Skeletal muscle tissue (tissue), 4 donors: ENCODE measurements around the gene PPP4R3B. TPM values are rescaled to one million over a fixed set of nuclear protein-coding genes. Genes with fewer than 3 reads are reported as not detected.
A peak's percentile ranks its signal among the peaks of the same experiment; 100 is the strongest.

Experiments used
- H3K27ac ChIP-seq: one replicate; pipeline ENCODE4 v1.7.0; 2013; ENCODE audit warnings: mild to moderate bottlenecking, low read depth, low read length, inconsistent platforms
- H3K27me3 ChIP-seq, 3 donors: one replicate each; pipeline ENCODE4 v1.7.0; 2013; ENCODE audit warnings: low read length in 3 of 3; ENCODE audit not compliant: control insufficient read depth in 3 of 3, insufficient read depth in 3 of 3
- H3K36me3 ChIP-seq, 3 donors: one replicate each; pipeline ENCODE4 v1.7.0; 2013; ENCODE audit warnings: low read length in 3 of 3; ENCODE audit not compliant: control insufficient read depth in 3 of 3, insufficient read depth in 3 of 3
- H3K4me1 ChIP-seq, 3 donors: one replicate each; pipeline ENCODE4 v1.7.0; 2013; ENCODE audit warnings: low read length in 3 of 3, mild to moderate bottlenecking in 3 of 3; ENCODE audit not compliant: control insufficient read depth in 3 of 3, insufficient read depth in 3 of 3
- H3K4me3 ChIP-seq, 3 donors: one replicate each; pipeline ENCODE4 v1.7.0; 2013; ENCODE audit warnings: low read length in 3 of 3
- H3K9ac ChIP-seq, 3 donors: one replicate each; pipeline ENCODE4 v1.7.0; 2013; ENCODE audit warnings: low read length in 3 of 3, mild to moderate bottlenecking in 3 of 3, moderate library complexity in 2 of 3, low read depth in 1 of 3
- H3K9me3 ChIP-seq, 3 donors: one replicate each; pipeline ENCODE4 v1.7.0; 2013; ENCODE audit warnings: low read length in 3 of 3; ENCODE audit not compliant: control insufficient read depth in 3 of 3
- total RNA-seq: library from RNA; depleted of rRNA; stranded (reverse); fragments of >200 nt; gene quantifications from one replicate; pipeline ENCODE4 v1.2.3, GENCODE V29; 2014
- donor health status: Osteomylitis.

The PPP4R3B gene
- total RNA-seq, 1 donor from 2014 or later, result 53.8 TPM

DNA sequence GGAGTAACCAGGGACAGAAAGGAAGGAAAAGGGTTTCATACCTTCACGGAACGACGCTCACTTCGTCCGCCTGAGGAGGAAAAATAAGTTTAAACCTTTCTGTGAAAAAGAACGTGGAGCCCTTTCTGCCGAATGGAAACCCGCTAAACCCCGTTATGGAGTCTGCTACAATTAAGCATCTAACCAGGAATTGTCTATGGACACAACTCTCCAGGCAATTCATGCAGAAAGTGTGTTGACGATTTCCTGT, 528 bp upstream of the PPP4R3B start:
- no peaks in the 10 kb centered on the region for H3K9me3 ChIP-seq
- peak overlapping the region; percentile 100 for H3K27ac ChIP-seq
- H3K4me1 ChIP-seq, result peaks cover 14 to 35% (median 26%) of the 10 kb centered on the region in 3 donors
- peaks cover 2 to 12% (median 3%) of the 10 kb centered on the region in 3 donors for H3K36me3 ChIP-seq
- peak overlapping the region; percentile 80 to 97 (median 97) for H3K4me3 ChIP-seq
- H3K27me3 ChIP-seq, result no peaks in the 10 kb centered on the region
- peak overlapping the region; percentile 97 to 100 (median 97) for H3K9ac ChIP-seq

DNA sequence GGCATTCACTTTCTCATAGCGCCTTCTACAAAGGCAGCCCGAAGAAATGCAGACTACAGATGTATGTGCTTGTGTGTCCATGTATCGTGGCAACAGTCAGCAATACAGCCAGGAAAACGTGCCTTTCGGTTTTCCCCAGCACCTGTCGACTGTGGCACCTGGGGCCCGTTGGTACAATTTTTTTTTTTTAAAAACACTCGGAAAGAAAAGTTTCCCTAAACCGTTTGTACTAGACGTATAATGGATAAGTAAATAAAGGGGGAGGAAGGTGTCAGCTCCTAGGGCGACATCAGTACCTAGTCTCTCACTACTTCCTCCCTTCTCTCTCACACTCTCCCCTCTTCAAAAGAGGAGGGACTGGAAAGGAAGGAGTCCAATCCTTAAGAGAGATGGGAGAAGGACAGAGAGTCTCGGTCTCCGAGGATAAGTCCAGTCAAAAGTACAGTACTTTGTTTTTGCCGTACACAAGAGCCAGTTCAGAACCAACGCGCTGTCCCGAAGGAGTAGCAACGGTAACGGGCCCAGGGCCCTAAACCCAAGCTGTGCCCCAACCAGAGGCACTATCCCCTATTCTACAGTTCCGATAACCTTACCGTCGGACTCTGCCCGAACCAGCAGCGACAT, 759 bp downstream of the PPP4R3B start:
- peaks cover 14 to 32% (median 25%) of the 10 kb centered on the region in 3 donors for H3K4me1 ChIP-seq

DNA sequence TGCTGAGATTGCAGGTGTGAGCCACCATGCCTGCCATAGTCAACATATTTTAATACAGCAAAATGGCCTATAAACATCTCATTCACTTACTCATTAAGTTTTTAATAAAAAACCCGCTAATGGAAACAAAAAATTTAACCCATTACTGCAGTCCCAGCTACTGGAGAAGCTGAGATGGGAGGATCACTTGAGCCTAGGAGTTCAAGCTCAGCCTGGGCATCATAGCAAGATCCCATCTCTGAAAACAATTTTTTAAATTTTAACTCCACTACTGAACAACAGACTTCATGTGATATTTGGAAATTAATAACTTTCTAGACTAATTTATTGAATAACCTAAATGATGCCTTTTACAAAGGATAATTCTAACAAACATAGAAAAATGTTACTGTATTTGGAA, 5.4 kb downstream of the PPP4R3B start:
- Histone ChIP-seq H3K36me3 (peaks cover 4 to 21% (median 17%) of the 10 kb centered on the region in 3 donors), H3K9me3 (no peaks in the 10 kb centered on the region), H3K27me3 (no peaks in the 10 kb centered on the region), H3K9ac (no peak overlapping the region), H3K4me1 (peaks cover 3 to 11% (median 11%) of the 10 kb centered on the region in 3 donors), H3K27ac (no peak overlapping the region), H3K4me3 (no peak overlapping the region)

More for the DNA sequence above, 759 bp downstream of the PPP4R3B start:
- Histone ChIP-seq H3K27ac (peak overlapping the region; percentile 100), H3K36me3 (peaks cover 2 to 11% (median 9%) of the 10 kb centered on the region in 3 donors), H3K9me3 (no peaks in the 10 kb centered on the region), H3K4me3 (peak overlapping the region; percentile 86 to 99 (median 98)), H3K9ac (peak overlapping the region; percentile 99 to 100 (median 99)), H3K27me3 (no peaks in the 10 kb centered on the region)

DNA sequence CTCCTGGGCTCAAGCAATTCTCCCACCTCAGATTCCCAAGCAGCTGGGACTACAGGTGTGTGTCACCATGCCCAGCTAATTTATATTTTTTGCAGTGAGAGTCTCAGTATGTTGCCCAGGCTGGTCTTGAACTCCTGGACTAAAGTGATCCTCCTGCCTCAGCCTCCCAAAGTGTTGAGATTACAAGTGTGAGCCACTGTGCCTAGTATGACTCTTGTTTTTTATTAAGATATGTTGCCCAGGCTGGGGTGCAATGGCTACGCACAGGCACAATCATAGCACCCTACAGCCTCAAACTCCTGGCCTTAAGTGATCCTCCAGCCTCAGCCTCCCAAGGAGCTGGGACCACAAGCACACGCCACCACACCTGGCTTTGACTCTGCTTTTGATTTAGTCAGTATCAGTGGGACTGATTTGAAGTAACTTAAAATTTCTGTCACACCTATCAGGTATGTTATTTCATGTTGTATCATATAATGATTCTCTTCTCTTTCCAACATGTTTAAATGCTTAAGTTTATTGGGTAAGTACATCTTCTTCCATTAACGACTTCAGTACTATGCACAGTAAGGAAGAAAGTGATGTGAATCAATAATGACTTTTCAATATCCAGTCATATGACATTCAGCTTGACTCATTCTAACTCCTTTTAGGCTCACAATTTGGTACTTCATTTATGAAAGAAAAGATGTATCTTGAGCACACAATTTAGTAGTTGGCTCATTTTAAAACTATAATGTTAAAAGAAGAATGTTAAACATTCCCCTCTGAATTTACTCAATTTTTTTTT, 6.3 kb downstream of the PPP4R3B start:
- H3K9me3 ChIP-seq, result no peaks in the 10 kb centered on the region
- H3K27me3 ChIP-seq, result no peaks in the 10 kb centered on the region
- H3K4me1 ChIP-seq, result peaks cover 3 to 11% (median 11%) of the 10 kb centered on the region in 3 donors
- no peak overlapping the region for H3K27ac ChIP-seq
- peaks cover 4 to 21% (median 17%) of the 10 kb centered on the region in 3 donors for H3K36me3 ChIP-seq
- no peak overlapping the region for H3K9ac ChIP-seq
- H3K4me3 ChIP-seq, result no peak overlapping the region

DNA sequence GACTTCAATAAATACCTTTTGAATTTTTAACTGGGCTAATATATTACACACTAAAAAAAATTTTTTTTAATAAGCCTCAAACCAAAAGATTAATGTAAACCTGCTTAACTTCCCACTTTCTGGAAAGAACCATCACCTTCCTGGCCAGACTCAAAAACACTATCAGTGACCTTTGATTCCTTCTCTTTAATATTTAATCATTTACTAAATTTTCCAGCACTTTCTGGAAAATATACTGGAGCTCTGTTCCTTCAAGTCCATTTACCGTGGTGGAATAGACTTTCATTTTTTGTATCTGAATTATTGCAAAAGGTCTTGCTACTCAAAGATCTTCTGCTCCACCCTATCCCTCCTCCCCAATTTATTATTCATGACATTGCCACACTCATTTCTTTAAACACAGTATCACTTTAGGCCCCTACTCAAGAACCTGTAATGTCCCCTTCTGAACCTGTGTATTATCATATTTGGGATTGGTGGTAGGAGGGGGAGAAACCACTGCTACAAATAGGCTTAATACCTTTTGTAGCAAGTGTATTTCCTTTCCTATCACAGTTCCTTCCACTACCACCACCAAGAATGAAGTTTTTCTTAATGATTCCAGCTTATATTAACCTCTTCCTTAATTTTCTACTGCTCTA, 7.4 kb downstream of the PPP4R3B start:
- H3K27ac ChIP-seq, result no peak overlapping the region

DNA sequence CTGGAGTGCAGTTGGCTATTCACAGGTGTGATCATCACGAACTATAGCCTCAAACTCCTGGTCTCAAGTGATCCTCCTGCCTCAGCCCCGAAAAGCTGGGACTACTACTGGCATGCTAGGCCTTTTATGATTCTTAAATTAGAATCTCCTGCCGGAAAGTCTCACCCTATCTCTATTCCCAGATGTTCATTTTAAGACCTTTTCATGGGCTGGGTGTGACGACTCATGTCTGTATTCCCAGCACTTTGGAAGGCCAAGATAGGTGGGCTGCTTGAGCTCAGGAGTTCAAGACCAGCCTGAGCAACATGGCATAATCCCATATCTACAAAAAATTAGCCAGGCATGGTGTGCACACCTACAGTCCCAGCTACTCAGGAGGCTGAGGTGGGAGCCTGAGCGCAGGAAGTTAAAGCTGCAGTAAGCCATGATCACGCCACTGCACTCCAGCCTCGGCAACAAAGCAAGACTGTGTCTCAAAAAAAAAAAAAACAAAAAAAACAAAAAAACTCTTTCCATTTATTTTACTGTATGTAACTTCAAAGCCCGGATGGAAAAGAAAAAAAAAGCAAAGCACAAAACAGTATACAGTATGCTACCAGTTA, 8.1 kb downstream of the PPP4R3B start:
- Histone ChIP-seq H3K36me3 (peaks cover 4 to 18% (median 15%) of the 10 kb centered on the region in 3 donors), H3K4me1 (peaks cover 0 to 9% (median 3%) of the 10 kb centered on the region in 3 donors), H3K4me3 (no peak overlapping the region), H3K27ac (no peak overlapping the region), H3K9me3 (no peaks in the 10 kb centered on the region), H3K27me3 (no peaks in the 10 kb centered on the region), H3K9ac (no peak overlapping the region)

More for the DNA sequence above, 7.4 kb downstream of the PPP4R3B start:
- no peaks in the 10 kb centered on the region for H3K27me3 ChIP-seq
- H3K36me3 ChIP-seq, result peaks cover 4 to 21% (median 17%) of the 10 kb centered on the region in 3 donors
- H3K9ac ChIP-seq, result no peak overlapping the region
- H3K9me3 ChIP-seq, result no peaks in the 10 kb centered on the region
- no peak overlapping the region for H3K4me3 ChIP-seq
- peaks cover 0 to 6% (median 3%) of the 10 kb centered on the region in 3 donors for H3K4me1 ChIP-seq

DNA sequence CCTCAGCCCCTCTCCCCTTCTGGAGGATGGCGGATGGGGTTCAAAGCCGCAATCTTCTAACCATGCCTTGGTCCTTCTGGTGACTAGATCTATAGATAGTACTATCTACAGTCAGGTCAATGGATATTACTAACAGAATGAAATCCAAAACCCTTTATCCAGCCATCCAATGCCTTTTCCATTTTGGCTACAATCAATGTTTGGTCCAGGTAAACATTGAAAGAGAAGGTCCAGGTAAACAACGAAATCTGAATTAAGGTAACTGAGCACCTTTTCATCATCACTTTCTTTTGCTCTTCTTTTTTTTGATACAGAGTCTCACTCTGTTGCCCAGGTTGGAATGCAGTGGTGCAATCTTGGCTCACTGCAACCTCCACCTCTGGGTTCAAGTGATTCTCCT, 9.7 kb downstream of the PPP4R3B start:
- Histone ChIP-seq H3K27ac (no peak overlapping the region), H3K27me3 (no peaks in the 10 kb centered on the region), H3K4me1 (peaks cover 0 to 9% (median 6%) of the 10 kb centered on the region in 3 donors), H3K36me3 (peaks cover 4 to 15% (median 11%) of the 10 kb centered on the region in 3 donors), H3K9ac (no peak overlapping the region), H3K4me3 (no peak overlapping the region), H3K9me3 (no peaks in the 10 kb centered on the region)

DNA sequence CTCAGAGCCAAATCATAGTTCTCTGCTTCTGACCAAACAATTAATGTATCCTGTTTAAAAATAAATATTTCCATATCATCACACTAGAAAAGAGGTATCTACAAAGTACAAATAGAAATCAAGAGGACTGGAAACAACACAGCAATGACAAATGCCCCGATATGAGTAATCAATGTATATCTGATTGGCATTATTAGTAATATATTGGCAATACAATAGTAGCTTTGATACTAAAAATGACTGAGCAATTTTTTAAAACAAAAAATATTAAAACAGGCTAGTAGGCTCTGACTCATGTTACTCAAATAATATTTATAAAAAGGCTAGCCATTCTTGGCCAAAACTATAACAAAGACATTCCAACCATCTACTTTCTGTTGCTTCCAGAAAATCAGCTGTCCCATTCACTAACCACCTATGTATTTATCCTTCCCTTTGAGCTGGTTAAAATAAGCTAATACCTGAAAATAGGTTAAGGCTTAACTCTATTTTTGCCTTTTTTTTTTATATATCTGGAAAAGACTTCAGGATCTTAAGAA, 13.3 kb downstream of the PPP4R3B start:
- no peaks in the 10 kb centered on the region for H3K27me3 ChIP-seq
- H3K9me3 ChIP-seq, result no peaks in the 10 kb centered on the region
- H3K4me1 ChIP-seq, result peaks cover 0 to 6% (median 3%) of the 10 kb centered on the region in 3 donors
- no peak overlapping the region for H3K4me3 ChIP-seq
- no peak overlapping the region for H3K27ac ChIP-seq
- H3K36me3 ChIP-seq, result peaks cover 0 to 12% (median 9%) of the 10 kb centered on the region in 3 donors
- no peak overlapping the region for H3K9ac ChIP-seq

DNA sequence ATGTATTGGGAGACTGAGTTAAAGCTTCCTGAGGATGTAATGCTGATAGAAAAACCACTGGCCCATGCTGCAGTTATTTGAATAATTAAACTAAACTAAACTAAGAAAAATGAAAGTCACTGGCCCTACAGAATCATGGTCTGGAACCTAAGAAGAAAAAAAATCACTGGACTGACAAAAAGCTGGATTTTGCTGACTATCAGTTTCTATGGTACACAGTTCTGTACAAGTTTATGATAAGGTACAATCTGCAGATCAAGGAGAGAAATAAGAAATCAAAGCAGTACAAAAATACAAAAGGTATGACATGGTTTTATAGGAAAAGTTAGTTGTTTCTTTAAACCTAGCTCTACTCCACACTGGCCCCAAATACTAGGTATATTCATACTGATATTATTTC, 15.6 kb downstream of the PPP4R3B start:
- H3K9me3 ChIP-seq, result no peaks in the 10 kb centered on the region
- H3K36me3 ChIP-seq, result peaks cover 0 to 20% (median 19%) of the 10 kb centered on the region in 3 donors
- no peak overlapping the region for H3K27ac ChIP-seq
- H3K4me3 ChIP-seq, result no peak overlapping the region
- no peak overlapping the region for H3K9ac ChIP-seq
- peaks cover 0 to 3% (median 3%) of the 10 kb centered on the region in 3 donors for H3K4me1 ChIP-seq
- no peaks in the 10 kb centered on the region for H3K27me3 ChIP-seq
